ENCODE measurements around the gene FRAT1.

DNA sequence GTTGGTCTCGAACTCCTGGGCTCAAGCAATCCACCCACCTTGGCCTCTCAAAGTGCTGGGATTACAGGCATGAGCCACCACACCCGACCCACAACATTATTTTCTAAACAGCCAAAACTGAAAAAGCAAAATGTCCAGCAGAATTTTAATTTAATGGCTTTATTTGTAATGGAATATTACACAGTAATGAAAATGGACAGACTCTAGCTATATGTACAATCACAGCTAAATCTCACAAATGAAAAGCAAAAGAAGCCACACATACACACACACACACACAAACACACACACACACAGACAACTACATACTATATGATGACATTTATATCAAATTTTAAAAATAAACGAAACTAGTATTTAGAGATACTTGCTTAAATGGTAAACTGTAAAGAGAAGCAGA is 45.4 kb upstream of the FRAT1 start:
- no peak for TF ChIP-seq POLR2A (IDR thresholded peaks at IDR 0.05)
- TF ChIP-seq, protein P1, sequence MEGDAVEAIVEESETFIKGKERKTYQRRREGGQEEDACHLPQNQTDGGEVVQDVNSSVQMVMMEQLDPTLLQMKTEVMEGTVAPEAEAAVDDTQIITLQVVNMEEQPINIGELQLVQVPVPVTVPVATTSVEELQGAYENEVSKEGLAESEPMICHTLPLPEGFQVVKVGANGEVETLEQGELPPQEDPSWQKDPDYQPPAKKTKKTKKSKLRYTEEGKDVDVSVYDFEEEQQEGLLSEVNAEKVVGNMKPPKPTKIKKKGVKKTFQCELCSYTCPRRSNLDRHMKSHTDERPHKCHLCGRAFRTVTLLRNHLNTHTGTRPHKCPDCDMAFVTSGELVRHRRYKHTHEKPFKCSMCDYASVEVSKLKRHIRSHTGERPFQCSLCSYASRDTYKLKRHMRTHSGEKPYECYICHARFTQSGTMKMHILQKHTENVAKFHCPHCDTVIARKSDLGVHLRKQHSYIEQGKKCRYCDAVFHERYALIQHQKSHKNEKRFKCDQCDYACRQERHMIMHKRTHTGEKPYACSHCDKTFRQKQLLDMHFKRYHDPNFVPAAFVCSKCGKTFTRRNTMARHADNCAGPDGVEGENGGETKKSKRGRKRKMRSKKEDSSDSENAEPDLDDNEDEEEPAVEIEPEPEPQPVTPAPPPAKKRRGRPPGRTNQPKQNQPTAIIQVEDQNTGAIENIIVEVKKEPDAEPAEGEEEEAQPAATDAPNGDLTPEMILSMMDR (IDR thresholded peaks at IDR 0.05), result no peak
- TF ChIP-seq EP300 (IDR thresholded peaks at IDR 0.05; ENCODE audit: low read depth), result no peak
- TF ChIP-seq POLR2AphosphoS5 (IDR thresholded peaks at IDR 0.05), result no peak

Data from transverse colon (tissue), 4 donors.